ENCODE data around the gene PDK4. TPM values are rescaled to one million over a fixed set of nuclear protein-coding genes. Genes with fewer than 3 reads are reported as not detected.

PDK4 gene
- total and polyA plus RNA-seq, 2 donors (not counting 1 experiment from before 2014, with no cell fraction given), result 0.20 to 2.8 TPM

GRCh38 chr7:95578299-95578855 lies 17.9 kb downstream of the PDK4 start:
- no peaks in the 10 kb centered on the region for H3K4me1 ChIP-seq (ENCODE audit: control insufficient read depth, extremely low read depth, insufficient read depth, low read length)
- no peak overlapping the region for H3K4me3 ChIP-seq (replicated peaks in 1 of 4; ENCODE audit: control extremely low read depth in 1 of 4, insufficient read depth in 1 of 4, low read depth in 3 of 4, low read length in 4 of 4)

GRCh38 chr7:95577137-95577536 lies 19.2 kb downstream of the PDK4 start:
- no peaks in the 10 kb centered on the region for H3K27me3 ChIP-seq (ENCODE audit: control insufficient read depth, insufficient read depth, low read length)
- H4K20me1 ChIP-seq (ENCODE audit: control insufficient read depth, extremely low read depth, insufficient read depth, low read length), result no peaks in the 10 kb centered on the region
- no peak for DNase-seq (ENCODE audit: low read depth in 2 of 2)

More at GRCh38 chr7:95578299-95578855, 17.9 kb downstream of the PDK4 start:
- Histone ChIP-seq H4K20me1 (ENCODE audit: control insufficient read depth, extremely low read depth, insufficient read depth, low read length) (no peaks in the 10 kb centered on the region), H3K9me3 (ENCODE audit: control insufficient read depth, insufficient read depth, low read depth, low read length) (no peaks in the 10 kb centered on the region), H3K27me3 (ENCODE audit: control insufficient read depth, insufficient read depth, low read length) (no peaks in the 10 kb centered on the region), H3K79me2 (ENCODE audit: control insufficient read depth, insufficient read depth, low read length) (no peaks in the 10 kb centered on the region), H3K9ac (ENCODE audit: insufficient read depth, low read length) (no peak overlapping the region), H3K4me2 (ENCODE audit: extremely low read depth, insufficient read depth, low read length) (no peak overlapping the region), H3K27ac (ENCODE audit: insufficient read depth, low read length) (no peak overlapping the region), H3K36me3 (ENCODE audit: control insufficient read depth, insufficient read depth, low read length) (no peaks in the 10 kb centered on the region), H2AFZ (ENCODE audit: low read length) (no peak overlapping the region)
- no peak for DNase-seq (ENCODE audit: low read depth in 2 of 2)
- TF ChIP-seq EZH2 (IDR thresholded peaks at IDR 0.05; ENCODE audit: low read length, missing control alignments) (no peak), CTCF (conservative IDR thresholded peaks at IDR 0.05 in 1 of 2, IDR thresholded peaks at IDR 0.05 in 1 of 2; ENCODE audit: low read depth in 1 of 2, low read length in 2 of 2) (no peak)

GRCh38 chr7:95569720-95570119 lies 26.6 kb downstream of the PDK4 start:
- no peak overlapping the region for H3K4me3 ChIP-seq (replicated peaks in 1 of 4; ENCODE audit: control extremely low read depth in 1 of 4, insufficient read depth in 1 of 4, low read depth in 3 of 4, low read length in 4 of 4)
- no peaks in the 10 kb centered on the region for H3K36me3 ChIP-seq (ENCODE audit: control insufficient read depth, insufficient read depth, low read length)
- H3K27ac ChIP-seq (ENCODE audit: insufficient read depth, low read length), result no peak overlapping the region
- H3K9me3 ChIP-seq (ENCODE audit: control insufficient read depth, insufficient read depth, low read depth, low read length), result no peaks in the 10 kb centered on the region
- H4K20me1 ChIP-seq (ENCODE audit: control insufficient read depth, extremely low read depth, insufficient read depth, low read length), result no peaks in the 10 kb centered on the region
- TF ChIP-seq CTCF (conservative IDR thresholded peaks at IDR 0.05 in 1 of 2, IDR thresholded peaks at IDR 0.05 in 1 of 2; ENCODE audit: low read depth in 1 of 2, low read length in 2 of 2) (no peak), EZH2 (IDR thresholded peaks at IDR 0.05; ENCODE audit: low read length, missing control alignments) (no peak)
- no peak overlapping the region for H2AFZ ChIP-seq (ENCODE audit: low read length)
- no peaks in the 10 kb centered on the region for H3K4me1 ChIP-seq (ENCODE audit: control insufficient read depth, extremely low read depth, insufficient read depth, low read length)
- no peaks in the 10 kb centered on the region for H3K79me2 ChIP-seq (ENCODE audit: control insufficient read depth, insufficient read depth, low read length)
- H3K4me2 ChIP-seq (ENCODE audit: extremely low read depth, insufficient read depth, low read length), result no peak overlapping the region
- no peak overlapping the region for H3K9ac ChIP-seq (ENCODE audit: insufficient read depth, low read length)
- H3K27me3 ChIP-seq (ENCODE audit: control insufficient read depth, insufficient read depth, low read length), result no peaks in the 10 kb centered on the region
- DNase-seq (ENCODE audit: low read depth in 2 of 2), result no peak

More at GRCh38 chr7:95577137-95577536, 19.2 kb downstream of the PDK4 start:
- Histone ChIP-seq H3K27ac (ENCODE audit: insufficient read depth, low read length) (no peak overlapping the region), H3K4me3 (replicated peaks in 1 of 4; ENCODE audit: control extremely low read depth in 1 of 4, insufficient read depth in 1 of 4, low read depth in 3 of 4, low read length in 4 of 4) (no peak overlapping the region), H3K79me2 (ENCODE audit: control insufficient read depth, insufficient read depth, low read length) (no peaks in the 10 kb centered on the region), H3K9me3 (ENCODE audit: control insufficient read depth, insufficient read depth, low read depth, low read length) (no peaks in the 10 kb centered on the region), H3K9ac (ENCODE audit: insufficient read depth, low read length) (no peak overlapping the region), H3K4me1 (ENCODE audit: control insufficient read depth, extremely low read depth, insufficient read depth, low read length) (no peaks in the 10 kb centered on the region), H3K36me3 (ENCODE audit: control insufficient read depth, insufficient read depth, low read length) (no peaks in the 10 kb centered on the region), H3K4me2 (ENCODE audit: extremely low read depth, insufficient read depth, low read length) (no peak overlapping the region), H2AFZ (ENCODE audit: low read length) (no peak overlapping the region)
- no peak for TF ChIP-seq CTCF (conservative IDR thresholded peaks at IDR 0.05 in 1 of 2, IDR thresholded peaks at IDR 0.05 in 1 of 2; ENCODE audit: low read depth in 1 of 2, low read length in 2 of 2)
- TF ChIP-seq EZH2 (IDR thresholded peaks at IDR 0.05; ENCODE audit: low read length, missing control alignments), result no peak

All from fibroblast of lung (primary cell).